Keratinocyte (primary cell): Measurements from ENCODE around the gene TP63. TPM values are rescaled to one million over a fixed set of nuclear protein-coding genes. Genes with fewer than 3 reads are reported as not detected.

Experiments used
- DNase-seq: peaks from one replicate; pipeline ENCODE4 v3.0.0-alpha.2; 2011; ENCODE audit warnings: low read depth, missing footprints, low spot score
- FAIRE-seq: peaks from 2 replicates; lab custom pipeline; 2011; peaks lifted over from hg19 to GRCh38; lab: Jason Lieb, UNC
- H2AFZ ChIP-seq: 2 replicates; pipeline ENCODE4 v1.6.0; 2012; ENCODE audit warnings: low read length, control low read depth, inconsistent platforms; ENCODE audit not compliant: control insufficient read depth
- H3K27ac ChIP-seq: 2 replicates; pipeline ENCODE4 v1.5.1; 2011; ENCODE audit warnings: low read length; ENCODE audit not compliant: control insufficient read depth, insufficient read depth
- H3K27me3 ChIP-seq: 3 replicates; pipeline ENCODE4 v1.6.0; 2011; ENCODE audit warnings: low read length; ENCODE audit not compliant: control insufficient read depth, insufficient read depth; ENCODE audit errors: extremely low read depth
- H3K36me3 ChIP-seq, 2 experiments: 2 replicates in 1 of 2; 3 replicates in 1 of 2; pipeline ENCODE4 v1.5.1; 2011; ENCODE audit warnings: low read length in 2 of 2, mild to moderate bottlenecking in 1 of 2; ENCODE audit not compliant: control insufficient read depth in 2 of 2, insufficient read depth in 2 of 2; ENCODE audit errors: extremely low read depth in 1 of 2
- H3K4me1 ChIP-seq: 3 replicates; pipeline ENCODE4 v1.5.1; 2011; ENCODE audit warnings: low read length; ENCODE audit not compliant: control insufficient read depth, insufficient read depth; ENCODE audit errors: extremely low read depth
- H3K4me2 ChIP-seq: 3 replicates; pipeline ENCODE4 v1.6.0; 2011; ENCODE audit warnings: low read depth, low read length; ENCODE audit not compliant: control insufficient read depth, insufficient read depth; ENCODE audit errors: extremely low read depth
- H3K4me3 ChIP-seq, 3 experiments: fragments of 200-600 bp in 1 of 3; sonication (generic) in 1 of 3; 2 replicates in 2 of 3; 3 replicates in 1 of 3; pipeline ENCODE4 v1.5.1; 2011 to 2016; ENCODE audit warnings: low read length in 3 of 3, mild to moderate bottlenecking in 3 of 3, control low read depth in 2 of 3, inconsistent platforms in 1 of 3, low read depth in 1 of 3, mixed read lengths in 1 of 3, mixed run types in 1 of 3, moderate library complexity in 1 of 3; ENCODE audit not compliant: control insufficient read depth in 2 of 3, insufficient read depth in 2 of 3; ENCODE audit errors: extremely low read depth in 1 of 3
- H3K79me2 ChIP-seq: 2 replicates; pipeline ENCODE4 v1.6.0; 2012; ENCODE audit warnings: low read length; ENCODE audit not compliant: control insufficient read depth, insufficient read depth
- H3K9ac ChIP-seq: 3 replicates; pipeline ENCODE4 v1.6.0; 2011; ENCODE audit warnings: low read length; ENCODE audit not compliant: control insufficient read depth, insufficient read depth; ENCODE audit errors: extremely low read depth
- H3K9me1 ChIP-seq: 3 replicates; pipeline ENCODE4 v1.6.0; 2011; ENCODE audit warnings: low read length; ENCODE audit not compliant: control insufficient read depth, insufficient read depth; ENCODE audit errors: extremely low read depth
- H3K9me3 ChIP-seq: 2 replicates; pipeline ENCODE4 v1.5.1; 2012; ENCODE audit warnings: low read depth, low read length; ENCODE audit not compliant: control insufficient read depth
- H4K20me1 ChIP-seq: 3 replicates; pipeline ENCODE4 v1.6.0; 2011; ENCODE audit warnings: low read length; ENCODE audit not compliant: control insufficient read depth, insufficient read depth; ENCODE audit errors: extremely low read depth
- EZH2 ChIP-seq: IDR thresholded peaks from one replicate; pipeline ENCODE4 v1.6.1; 2012; ENCODE audit warnings: inconsistent platforms, mild to moderate bottlenecking, low read length, moderate library complexity
- dilution Hi-C: fragments of 300-500 bp; cut with MboI; formaldehyde crosslinking; loops from one replicate; pipeline ENCODE4 v1.7.0; 2020; ENCODE audit warnings: low sequenced_read_pairs; ENCODE audit not compliant: extremely low pct_ligation_motif_present
- polyA plus RNA-seq, 5 experiments: library from polyadenylated mRNA; depleted of rRNA in 3 of 5; stranded (reverse) in 3 of 5; stranded (forward) in 1 of 5; unstranded in 1 of 5; fragments of >200 nt; gene quantifications; 1 replicate in 1 of 5; 2 replicates in 3 of 5; 3 replicates in 1 of 5; pipeline versions ENCODE4 v1.2.1 to v1.2.3, GENCODE V29; 2011 to 2012; ENCODE audit warnings: missing spikeins in 2 of 5, low read depth in 1 of 5, low replicate concordance in 1 of 5
- TF ChIP-seq, protein P1 (sequence below), 3 experiments: IDR thresholded peaks in 1 of 3; conservative IDR thresholded peaks in 1 of 3; optimal IDR thresholded peaks in 1 of 3; 2 replicates in 2 of 3; 3 replicates in 1 of 3; pipeline versions ENCODE3 to v1.5.1; 2011; ENCODE audit warnings: low read length in 3 of 3, mild to moderate bottlenecking in 3 of 3, moderate library complexity in 2 of 3, control low read depth in 1 of 3, inconsistent platforms in 1 of 3; ENCODE audit not compliant: insufficient read depth in 2 of 3; ENCODE audit errors: extremely low read depth in 1 of 3

Gene TP63
- polyA plus RNA-seq, 1 donor (not counting 4 experiments of a cell fraction or from before 2014, with no cell fraction given) = 214 TPM

DNA sequence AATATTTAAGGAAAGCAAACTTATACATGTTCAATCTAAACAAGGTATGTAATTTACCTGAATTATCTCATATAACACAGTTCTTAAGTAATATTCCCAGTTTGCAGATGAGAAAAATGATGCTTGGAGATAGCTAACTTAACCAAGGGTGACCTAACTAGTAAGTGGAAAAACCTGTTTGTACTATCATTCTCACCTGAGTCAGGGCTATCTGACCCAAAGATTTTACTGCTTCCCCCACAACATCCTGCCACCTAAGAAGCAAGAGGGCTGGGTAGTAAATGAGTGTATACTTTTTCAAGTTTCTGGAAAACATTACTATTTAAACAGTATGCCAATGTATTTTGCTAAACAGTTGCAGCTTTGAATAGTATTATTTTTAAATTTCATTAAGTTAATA is 10.6 kb downstream of the TP63 start:
- Histone ChIP-seq H3K4me1 (no peaks in the 10 kb centered on the region), H3K27me3 (no peaks in the 10 kb centered on the region), H3K79me2 (no peaks in the 10 kb centered on the region), H3K4me2 (no peak overlapping the region), H3K9me1 (no peaks in the 10 kb centered on the region), H3K9ac (no peak overlapping the region), H3K9me3 (no peaks in the 10 kb centered on the region), H2AFZ (no peak overlapping the region), H3K4me3 (no peak overlapping the region), H3K27ac (no peak overlapping the region), H3K36me3 (no peaks in the 10 kb centered on the region), H4K20me1 (no peaks in the 10 kb centered on the region)
- FAIRE-seq (no peak), DNase-seq (no peak)
- dilution Hi-C loops = no loop called here
- TF ChIP-seq EZH2 = no peak
- TF ChIP-seq, protein P1, sequence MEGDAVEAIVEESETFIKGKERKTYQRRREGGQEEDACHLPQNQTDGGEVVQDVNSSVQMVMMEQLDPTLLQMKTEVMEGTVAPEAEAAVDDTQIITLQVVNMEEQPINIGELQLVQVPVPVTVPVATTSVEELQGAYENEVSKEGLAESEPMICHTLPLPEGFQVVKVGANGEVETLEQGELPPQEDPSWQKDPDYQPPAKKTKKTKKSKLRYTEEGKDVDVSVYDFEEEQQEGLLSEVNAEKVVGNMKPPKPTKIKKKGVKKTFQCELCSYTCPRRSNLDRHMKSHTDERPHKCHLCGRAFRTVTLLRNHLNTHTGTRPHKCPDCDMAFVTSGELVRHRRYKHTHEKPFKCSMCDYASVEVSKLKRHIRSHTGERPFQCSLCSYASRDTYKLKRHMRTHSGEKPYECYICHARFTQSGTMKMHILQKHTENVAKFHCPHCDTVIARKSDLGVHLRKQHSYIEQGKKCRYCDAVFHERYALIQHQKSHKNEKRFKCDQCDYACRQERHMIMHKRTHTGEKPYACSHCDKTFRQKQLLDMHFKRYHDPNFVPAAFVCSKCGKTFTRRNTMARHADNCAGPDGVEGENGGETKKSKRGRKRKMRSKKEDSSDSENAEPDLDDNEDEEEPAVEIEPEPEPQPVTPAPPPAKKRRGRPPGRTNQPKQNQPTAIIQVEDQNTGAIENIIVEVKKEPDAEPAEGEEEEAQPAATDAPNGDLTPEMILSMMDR (optimal IDR thresholded peaks at IDR 0.05 in 1 of 3, IDR thresholded peaks at IDR 0.05 in 1 of 3, conservative IDR thresholded peaks at IDR 0.05 in 1 of 3; ENCODE audit: extremely low read depth in 1 of 3, insufficient read depth in 2 of 3, low read length in 3 of 3) = no peak

DNA sequence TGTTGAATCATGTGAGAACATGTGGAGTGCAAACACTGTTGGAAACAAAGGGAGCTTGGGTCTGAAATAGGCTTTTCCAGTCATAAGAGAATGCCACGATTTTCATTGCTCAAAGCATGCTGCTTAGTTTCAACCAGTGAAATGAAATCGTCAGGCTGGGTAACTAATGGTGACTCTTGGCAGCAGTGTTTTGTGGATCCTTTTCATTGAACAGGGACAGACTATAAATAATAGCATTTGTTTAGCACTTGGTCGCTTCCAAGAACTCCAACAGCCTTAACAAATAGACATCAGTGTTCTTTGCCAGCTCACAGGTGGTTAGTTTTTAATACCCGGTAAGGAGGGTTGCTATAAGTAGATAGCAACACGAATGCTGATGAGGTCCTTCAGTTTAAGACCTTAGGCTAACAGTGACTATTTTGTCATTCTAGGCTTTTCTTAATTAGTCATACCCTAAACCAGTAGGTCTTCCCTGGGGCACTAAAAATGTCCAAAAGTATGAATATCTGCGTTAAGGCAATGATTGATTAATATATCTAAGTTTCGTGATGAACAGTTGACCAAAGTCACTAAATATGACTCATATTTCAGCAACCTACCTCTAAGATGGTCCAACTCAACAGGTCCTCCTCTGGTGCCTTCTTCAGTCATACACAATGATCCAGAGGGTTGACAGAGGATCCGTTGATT is 15.8 kb downstream of the TP63 start:
- Histone ChIP-seq H3K9me3 (no peaks in the 10 kb centered on the region), H3K27me3 (no peaks in the 10 kb centered on the region), H3K9me1 (no peaks in the 10 kb centered on the region), H3K36me3 (no peaks in the 10 kb centered on the region), H3K4me2 (no peak overlapping the region), H3K27ac (no peak overlapping the region), H3K4me3 (no peak overlapping the region), H3K9ac (no peak overlapping the region), H3K4me1 (no peaks in the 10 kb centered on the region), H2AFZ (no peak overlapping the region), H4K20me1 (no peaks in the 10 kb centered on the region), H3K79me2 (no peaks in the 10 kb centered on the region)
- TF ChIP-seq, protein P1 (optimal IDR thresholded peaks at IDR 0.05 in 1 of 3, IDR thresholded peaks at IDR 0.05 in 1 of 3, conservative IDR thresholded peaks at IDR 0.05 in 1 of 3; ENCODE audit: extremely low read depth in 1 of 3, insufficient read depth in 2 of 3, low read length in 3 of 3) = no peak
- no peak for TF ChIP-seq EZH2
- DNase-seq (no peak), FAIRE-seq (no peak)
- dilution Hi-C loops = no loop called here
